Progenitor cell of endocrine pancreas (in vitro differentiated cells): ENCODE measurements around the gene GAS7. TPM values are rescaled to one million over a fixed set of nuclear protein-coding genes. Genes with fewer than 3 reads are reported as not detected.

Experiments used
- DNase-seq: peaks from one replicate; pipeline ENCODE4 v3.0.0; 2021; ENCODE audit warnings: low spot score; ENCODE audit not compliant: unreplicated experiment
- H3K27ac Mint-ChIP-seq: 2 replicates; pipeline ENCODE4 v1.8.0; 2021; ENCODE audit warnings: mild to moderate bottlenecking, moderate library complexity, mixed read lengths
- H3K27me3 Mint-ChIP-seq: 2 replicates; pipeline ENCODE4 v1.8.0; 2021; ENCODE audit warnings: mixed read lengths
- H3K36me3 Mint-ChIP-seq: 2 replicates; pipeline ENCODE4 v1.8.0; 2022; ENCODE audit warnings: mixed read lengths; ENCODE audit not compliant: insufficient read depth
- H3K4me1 Mint-ChIP-seq: 2 replicates; pipeline ENCODE4 v1.8.0; 2021; ENCODE audit warnings: low read depth, mixed read lengths
- H3K4me3 Mint-ChIP-seq: 2 replicates; pipeline ENCODE4 v1.8.0; 2021; ENCODE audit warnings: low read depth, mild to moderate bottlenecking, moderate library complexity, mixed read lengths
- H3K9me3 Mint-ChIP-seq: 2 replicates; pipeline ENCODE4 v1.8.0; 2021; ENCODE audit warnings: low read depth, mixed read lengths
- CTCF ChIP-seq: fragments of 200-600 bp; sonication (generic); IDR thresholded peaks from one replicate; pipeline ENCODE4 v1.5.0; 2021; ENCODE audit warnings: antibody characterized with exemption, mild to moderate bottlenecking; ENCODE audit not compliant: unreplicated experiment
- total RNA-seq: library from RNA; stranded (reverse); gene quantifications from 2 replicates; pipeline ENCODE4 v1.2.1, GENCODE V29; 2021

The GAS7 gene
- total RNA-seq, 1 donor from 2014 or later: 3.4 TPM

- DNase-seq: no peak
- TF ChIP-seq CTCF: no peak
- H3K27me3 Mint-ChIP-seq: peaks cover 17% of the 10 kb centered on the region
- no peaks in the 10 kb centered on the region for H3K9me3 Mint-ChIP-seq
- no peaks in the 10 kb centered on the region for H3K4me1 Mint-ChIP-seq
- H3K36me3 Mint-ChIP-seq: no peaks in the 10 kb centered on the region
- no peak overlapping the region for H3K27ac Mint-ChIP-seq
- no peak overlapping the region for H3K4me3 Mint-ChIP-seq
Measured at GRCh38 chr17:9951803-9952202, 246.6 kb downstream of the GAS7 start.

GRCh38 chr17:9948928-9949327 is 249.5 kb downstream of the GAS7 start:
- H3K9me3 Mint-ChIP-seq: no peaks in the 10 kb centered on the region
- no peak overlapping the region for H3K4me3 Mint-ChIP-seq
- DNase-seq: no peak
- peaks cover 12% of the 10 kb centered on the region for H3K27me3 Mint-ChIP-seq
- no peaks in the 10 kb centered on the region for H3K36me3 Mint-ChIP-seq
- no peak for TF ChIP-seq CTCF
- H3K4me1 Mint-ChIP-seq: no peaks in the 10 kb centered on the region
- H3K27ac Mint-ChIP-seq: no peak overlapping the region

- Mint-ChIP-seq H3K27me3 (peaks cover 9% of the 10 kb centered on the region), H3K9me3 (no peaks in the 10 kb centered on the region), H3K36me3 (no peaks in the 10 kb centered on the region), H3K27ac (no peak overlapping the region), H3K4me3 (no peak overlapping the region), H3K4me1 (no peaks in the 10 kb centered on the region)
- no peak for TF ChIP-seq CTCF
- DNase-seq: no peak
Measured at GRCh38 chr17:9944704-9945103, 253.7 kb downstream of the GAS7 start.

GRCh38 chr17:9943343-9943742 is 255.1 kb downstream of the GAS7 start:
- Mint-ChIP-seq H3K4me1 (no peaks in the 10 kb centered on the region), H3K27ac (no peak overlapping the region), H3K36me3 (no peaks in the 10 kb centered on the region), H3K27me3 (peaks cover 9% of the 10 kb centered on the region), H3K9me3 (no peaks in the 10 kb centered on the region), H3K4me3 (no peak overlapping the region)
- no peak for DNase-seq
- TF ChIP-seq CTCF: no peak

GRCh38 chr17:9942885-9943284 is 255.5 kb downstream of the GAS7 start:
- no peak for TF ChIP-seq CTCF
- Mint-ChIP-seq H3K36me3 (no peaks in the 10 kb centered on the region), H3K4me3 (no peak overlapping the region), H3K4me1 (no peaks in the 10 kb centered on the region), H3K9me3 (no peaks in the 10 kb centered on the region), H3K27ac (no peak overlapping the region), H3K27me3 (peaks cover 9% of the 10 kb centered on the region)
- DNase-seq: no peak

GRCh38 chr17:9941305-9941704 is 257.1 kb downstream of the GAS7 start:
- peaks cover 4% of the 10 kb centered on the region for H3K27me3 Mint-ChIP-seq
- H3K4me3 Mint-ChIP-seq: no peak overlapping the region
- no peak overlapping the region for H3K27ac Mint-ChIP-seq

More at GRCh38 chr17:9941305-9941704, 257.1 kb downstream of the GAS7 start:
- Mint-ChIP-seq H3K4me1 (no peaks in the 10 kb centered on the region), H3K36me3 (no peaks in the 10 kb centered on the region), H3K9me3 (no peaks in the 10 kb centered on the region)
- DNase-seq: no peak
- TF ChIP-seq CTCF: no peak
